HEK293 (cell line): ENCODE results near the gene GLB1L.

Experiments used
- GLI4 ChIP-seq: fragments of 450-650 bp; formaldehyde crosslinking; IDR thresholded peaks from 2 replicates; pipeline ENCODE4 v1.5.1; 2016; ENCODE audit warnings: missing biosample characterization, missing genetic modification characterization
- KLF16 ChIP-seq: fragments of 450-650 bp; formaldehyde crosslinking; IDR thresholded peaks from 2 replicates; pipeline ENCODE4 v1.5.1; 2017; ENCODE audit warnings: missing biosample characterization, missing genetic modification characterization
- ZBTB7A ChIP-seq: fragments of 450-650 bp; formaldehyde crosslinking; IDR thresholded peaks from 2 replicates; pipeline ENCODE4 v1.5.1; 2016; ENCODE audit warnings: low read depth, missing biosample characterization, missing genetic modification characterization
- ZFP3 ChIP-seq: fragments of 450-650 bp; formaldehyde crosslinking; IDR thresholded peaks from 2 replicates; pipeline ENCODE4 v1.5.1; 2016; ENCODE audit warnings: low read depth, missing biosample characterization, missing genetic modification characterization
- ZNF155 ChIP-seq: fragments of 450-650 bp; formaldehyde crosslinking; IDR thresholded peaks from 2 replicates; pipeline ENCODE4 v1.5.1; 2016; ENCODE audit warnings: missing biosample characterization, missing genetic modification characterization
- ZNF473 ChIP-seq: fragments of 450-650 bp; formaldehyde crosslinking; IDR thresholded peaks from 2 replicates; pipeline ENCODE4 v1.5.1; 2017; ENCODE audit warnings: missing biosample characterization, missing genetic modification characterization
- ZNF558 ChIP-seq: fragments of 450-650 bp; formaldehyde crosslinking; IDR thresholded peaks from 2 replicates; pipeline ENCODE4 v1.5.1; 2016; ENCODE audit warnings: missing biosample characterization, missing genetic modification characterization
- ZNF747 ChIP-seq: fragments of 450-650 bp; formaldehyde crosslinking; IDR thresholded peaks from 2 replicates; pipeline ENCODE4 v1.5.1; 2016; ENCODE audit warnings: missing biosample characterization, missing genetic modification characterization
- TF ChIP-seq, protein P1 (sequence below): fragments of 450-650 bp; formaldehyde crosslinking; IDR thresholded peaks from 2 replicates; pipeline ENCODE4 v1.5.1; 2016; ENCODE audit warnings: missing biosample characterization, missing genetic modification characterization
- TF ChIP-seq, protein P2 (sequence below): fragments of 450-650 bp; formaldehyde crosslinking; IDR thresholded peaks from 2 replicates; pipeline ENCODE4 v1.5.1; 2016; ENCODE audit warnings: missing biosample characterization, missing genetic modification characterization, low read depth
- TF ChIP-seq, protein P3 (sequence below): fragments of 450-650 bp; formaldehyde crosslinking; IDR thresholded peaks from 2 replicates; pipeline ENCODE4 v1.5.1; 2016; ENCODE audit warnings: missing biosample characterization, missing genetic modification characterization
- TF ChIP-seq, protein P4 (sequence below): fragments of 450-650 bp; formaldehyde crosslinking; IDR thresholded peaks from 2 replicates; pipeline ENCODE4 v1.5.1; 2016; ENCODE audit warnings: missing biosample characterization, missing genetic modification characterization

DNA sequence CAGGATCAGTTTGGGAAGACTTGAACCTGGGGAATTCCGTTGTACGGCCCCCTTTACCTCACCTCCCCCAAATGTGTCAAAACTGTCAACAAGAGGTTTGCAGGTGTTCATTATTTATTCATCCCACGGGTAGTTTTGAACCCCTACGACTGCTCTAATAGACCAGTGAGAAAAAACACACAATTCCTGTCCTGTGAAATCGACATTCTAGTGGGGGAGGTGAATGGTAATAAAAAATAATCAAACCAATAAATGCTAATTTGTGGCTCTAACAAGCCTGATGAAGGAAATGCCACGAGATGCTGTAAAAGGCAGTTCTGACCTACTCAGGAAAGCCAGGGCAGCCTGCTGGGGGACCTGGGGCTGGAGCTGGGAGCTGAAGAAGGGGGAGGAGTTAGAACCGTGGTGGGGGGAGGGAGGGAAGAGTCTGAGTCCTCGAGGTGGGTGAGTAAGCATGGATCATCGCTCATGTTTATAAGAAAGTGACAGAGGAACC is 33.5 kb upstream of the GLB1L start:
- TF ChIP-seq ZNF155 (no peak), KLF16 (tag by site-specific recombination) (no peak), ZFP3 (tag by site-specific recombination) (no peak), GLI4 (tag by site-specific recombination) (no peak), ZNF747 (tag by site-specific recombination) (no peak), ZBTB7A (no peak), ZNF473 (no peak), ZNF558 (tag by site-specific recombination) (no peak)
- TF ChIP-seq, protein P1, sequence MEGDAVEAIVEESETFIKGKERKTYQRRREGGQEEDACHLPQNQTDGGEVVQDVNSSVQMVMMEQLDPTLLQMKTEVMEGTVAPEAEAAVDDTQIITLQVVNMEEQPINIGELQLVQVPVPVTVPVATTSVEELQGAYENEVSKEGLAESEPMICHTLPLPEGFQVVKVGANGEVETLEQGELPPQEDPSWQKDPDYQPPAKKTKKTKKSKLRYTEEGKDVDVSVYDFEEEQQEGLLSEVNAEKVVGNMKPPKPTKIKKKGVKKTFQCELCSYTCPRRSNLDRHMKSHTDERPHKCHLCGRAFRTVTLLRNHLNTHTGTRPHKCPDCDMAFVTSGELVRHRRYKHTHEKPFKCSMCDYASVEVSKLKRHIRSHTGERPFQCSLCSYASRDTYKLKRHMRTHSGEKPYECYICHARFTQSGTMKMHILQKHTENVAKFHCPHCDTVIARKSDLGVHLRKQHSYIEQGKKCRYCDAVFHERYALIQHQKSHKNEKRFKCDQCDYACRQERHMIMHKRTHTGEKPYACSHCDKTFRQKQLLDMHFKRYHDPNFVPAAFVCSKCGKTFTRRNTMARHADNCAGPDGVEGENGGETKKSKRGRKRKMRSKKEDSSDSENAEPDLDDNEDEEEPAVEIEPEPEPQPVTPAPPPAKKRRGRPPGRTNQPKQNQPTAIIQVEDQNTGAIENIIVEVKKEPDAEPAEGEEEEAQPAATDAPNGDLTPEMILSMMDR (tag by site-specific recombination), result no peak
- TF ChIP-seq, protein P2, sequence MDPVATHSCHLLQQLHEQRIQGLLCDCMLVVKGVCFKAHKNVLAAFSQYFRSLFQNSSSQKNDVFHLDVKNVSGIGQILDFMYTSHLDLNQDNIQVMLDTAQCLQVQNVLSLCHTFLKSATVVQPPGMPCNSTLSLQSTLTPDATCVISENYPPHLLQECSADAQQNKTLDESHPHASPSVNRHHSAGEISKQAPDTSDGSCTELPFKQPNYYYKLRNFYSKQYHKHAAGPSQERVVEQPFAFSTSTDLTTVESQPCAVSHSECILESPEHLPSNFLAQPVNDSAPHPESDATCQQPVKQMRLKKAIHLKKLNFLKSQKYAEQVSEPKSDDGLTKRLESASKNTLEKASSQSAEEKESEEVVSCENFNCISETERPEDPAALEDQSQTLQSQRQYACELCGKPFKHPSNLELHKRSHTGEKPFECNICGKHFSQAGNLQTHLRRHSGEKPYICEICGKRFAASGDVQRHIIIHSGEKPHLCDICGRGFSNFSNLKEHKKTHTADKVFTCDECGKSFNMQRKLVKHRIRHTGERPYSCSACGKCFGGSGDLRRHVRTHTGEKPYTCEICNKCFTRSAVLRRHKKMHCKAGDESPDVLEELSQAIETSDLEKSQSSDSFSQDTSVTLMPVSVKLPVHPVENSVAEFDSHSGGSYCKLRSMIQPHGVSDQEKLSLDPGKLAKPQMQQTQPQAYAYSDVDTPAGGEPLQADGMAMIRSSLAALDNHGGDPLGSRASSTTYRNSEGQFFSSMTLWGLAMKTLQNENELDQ (tag by site-specific recombination), result no peak
- TF ChIP-seq, protein P3, sequence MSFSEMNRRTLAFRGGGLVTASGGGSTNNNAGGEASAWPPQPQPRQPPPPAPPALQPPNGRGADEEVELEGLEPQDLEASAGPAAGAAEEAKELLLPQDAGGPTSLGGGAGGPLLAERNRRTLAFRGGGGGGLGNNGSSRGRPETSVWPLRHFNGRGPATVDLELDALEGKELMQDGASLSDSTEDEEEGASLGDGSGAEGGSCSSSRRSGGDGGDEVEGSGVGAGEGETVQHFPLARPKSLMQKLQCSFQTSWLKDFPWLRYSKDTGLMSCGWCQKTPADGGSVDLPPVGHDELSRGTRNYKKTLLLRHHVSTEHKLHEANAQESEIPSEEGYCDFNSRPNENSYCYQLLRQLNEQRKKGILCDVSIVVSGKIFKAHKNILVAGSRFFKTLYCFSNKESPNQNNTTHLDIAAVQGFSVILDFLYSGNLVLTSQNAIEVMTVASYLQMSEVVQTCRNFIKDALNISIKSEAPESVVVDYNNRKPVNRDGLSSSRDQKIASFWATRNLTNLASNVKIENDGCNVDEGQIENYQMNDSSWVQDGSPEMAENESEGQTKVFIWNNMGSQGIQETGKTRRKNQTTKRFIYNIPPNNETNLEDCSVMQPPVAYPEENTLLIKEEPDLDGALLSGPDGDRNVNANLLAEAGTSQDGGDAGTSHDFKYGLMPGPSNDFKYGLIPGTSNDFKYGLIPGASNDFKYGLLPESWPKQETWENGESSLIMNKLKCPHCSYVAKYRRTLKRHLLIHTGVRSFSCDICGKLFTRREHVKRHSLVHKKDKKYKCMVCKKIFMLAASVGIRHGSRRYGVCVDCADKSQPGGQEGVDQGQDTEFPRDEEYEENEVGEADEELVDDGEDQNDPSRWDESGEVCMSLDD, result no peak
- TF ChIP-seq, protein P4, sequence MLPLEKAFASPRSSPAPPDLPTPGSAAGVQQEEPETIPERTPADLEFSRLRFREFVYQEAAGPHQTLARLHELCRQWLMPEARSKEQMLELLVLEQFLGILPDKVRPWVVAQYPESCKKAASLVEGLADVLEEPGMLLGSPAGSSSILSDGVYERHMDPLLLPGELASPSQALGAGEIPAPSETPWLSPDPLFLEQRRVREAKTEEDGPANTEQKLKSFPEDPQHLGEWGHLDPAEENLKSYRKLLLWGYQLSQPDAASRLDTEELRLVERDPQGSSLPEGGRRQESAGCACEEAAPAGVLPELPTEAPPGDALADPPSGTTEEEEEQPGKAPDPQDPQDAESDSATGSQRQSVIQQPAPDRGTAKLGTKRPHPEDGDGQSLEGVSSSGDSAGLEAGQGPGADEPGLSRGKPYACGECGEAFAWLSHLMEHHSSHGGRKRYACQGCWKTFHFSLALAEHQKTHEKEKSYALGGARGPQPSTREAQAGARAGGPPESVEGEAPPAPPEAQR, result no peak
